Middle frontal gyrus (tissue), 1 donor: ENCODE results near the gene MID2.
"Not testable (repeated sequence)": the region's sequence is repeated elsewhere in the genome, so short reads cannot be mapped to it uniquely, and the experiment has no call there.

Source experiments
- DNase-seq: peaks from one replicate; pipeline ENCODE4 v3.0.0-alpha.2; 2015; ENCODE audit warnings: low spot score; ENCODE audit errors: extremely low spot score

Gene MID2, protein sequence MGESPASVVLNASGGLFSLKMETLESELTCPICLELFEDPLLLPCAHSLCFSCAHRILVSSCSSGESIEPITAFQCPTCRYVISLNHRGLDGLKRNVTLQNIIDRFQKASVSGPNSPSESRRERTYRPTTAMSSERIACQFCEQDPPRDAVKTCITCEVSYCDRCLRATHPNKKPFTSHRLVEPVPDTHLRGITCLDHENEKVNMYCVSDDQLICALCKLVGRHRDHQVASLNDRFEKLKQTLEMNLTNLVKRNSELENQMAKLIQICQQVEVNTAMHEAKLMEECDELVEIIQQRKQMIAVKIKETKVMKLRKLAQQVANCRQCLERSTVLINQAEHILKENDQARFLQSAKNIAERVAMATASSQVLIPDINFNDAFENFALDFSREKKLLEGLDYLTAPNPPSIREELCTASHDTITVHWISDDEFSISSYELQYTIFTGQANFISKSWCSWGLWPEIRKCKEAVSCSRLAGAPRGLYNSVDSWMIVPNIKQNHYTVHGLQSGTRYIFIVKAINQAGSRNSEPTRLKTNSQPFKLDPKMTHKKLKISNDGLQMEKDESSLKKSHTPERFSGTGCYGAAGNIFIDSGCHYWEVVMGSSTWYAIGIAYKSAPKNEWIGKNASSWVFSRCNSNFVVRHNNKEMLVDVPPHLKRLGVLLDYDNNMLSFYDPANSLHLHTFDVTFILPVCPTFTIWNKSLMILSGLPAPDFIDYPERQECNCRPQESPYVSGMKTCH

DNA sequence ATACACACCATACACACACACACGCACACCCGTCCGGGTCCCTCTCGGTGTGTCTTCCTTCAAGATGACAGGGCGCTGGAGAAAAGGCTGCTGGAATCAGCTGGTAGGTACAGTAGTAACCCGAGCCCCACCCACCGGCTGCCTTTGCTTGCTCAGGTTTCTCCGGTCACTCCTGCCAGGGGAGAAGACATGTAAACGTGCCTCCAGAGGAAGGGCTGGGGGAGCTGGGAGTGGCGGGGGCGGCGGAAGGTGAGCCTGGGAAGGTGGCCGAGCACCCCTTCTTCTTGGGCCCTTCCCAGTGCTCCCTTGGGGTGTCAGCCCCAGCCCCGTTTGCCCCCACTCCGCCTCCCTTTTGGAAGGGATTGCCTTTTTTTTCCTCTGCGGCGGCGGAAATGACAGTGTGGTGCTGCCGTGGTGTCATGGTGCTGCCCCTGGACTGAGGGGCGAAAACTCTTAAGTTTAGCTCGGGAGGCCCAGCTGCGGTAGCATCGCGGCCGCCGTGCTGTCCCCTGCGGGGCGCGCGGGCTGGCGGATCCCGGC is at the start of gene MID2:
Gene MID2, plus strand, starts transcription at position 169 of the 540 bp plus-strand sequence. CDS start 561 bp downstream, outside the sequence.
- no peak for DNase-seq

DNA sequence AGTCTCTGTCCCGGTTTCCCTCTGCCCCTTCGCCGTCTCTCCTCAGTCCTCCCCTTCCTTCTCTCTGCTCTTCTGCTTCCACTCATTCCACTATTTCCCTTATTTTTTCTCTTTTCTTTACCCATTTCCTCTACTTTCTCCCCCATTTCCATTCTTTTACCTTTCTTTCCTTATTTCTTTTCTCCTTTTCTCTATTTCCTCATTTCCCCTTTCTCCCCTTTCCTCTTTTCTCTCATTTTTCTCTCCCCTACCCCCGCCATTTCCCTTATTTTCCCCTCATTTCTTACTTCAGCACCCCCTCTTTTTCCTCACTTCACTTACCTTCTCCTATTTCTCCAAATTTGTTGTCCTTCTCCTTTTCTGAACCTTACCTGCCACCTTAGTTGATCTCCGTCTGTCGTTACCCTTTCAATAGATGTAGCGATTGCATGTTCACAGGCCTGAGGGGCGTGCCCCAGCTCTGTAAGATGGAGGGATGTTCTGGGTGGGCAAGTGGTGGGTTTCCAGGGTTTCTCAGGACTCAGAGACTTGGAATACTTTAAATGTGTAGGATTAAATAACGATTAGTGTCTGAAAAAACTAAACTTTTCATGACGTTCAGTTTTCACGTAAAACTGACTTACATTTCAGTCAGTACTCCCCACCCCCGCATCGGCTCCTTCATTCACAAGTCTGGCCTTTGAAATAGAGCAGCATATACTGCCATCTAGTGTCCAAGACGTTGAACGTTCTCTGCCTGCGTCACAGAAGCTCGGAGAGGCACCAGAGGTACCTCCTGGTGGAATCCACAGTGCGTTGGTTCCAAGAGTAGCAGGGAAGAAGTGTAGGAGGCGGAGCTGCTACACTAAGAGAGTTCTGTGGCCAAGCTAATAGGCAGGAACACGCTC is 48.8 kb upstream of the MID2 start:
- peak; percentile 73 for DNase-seq

DNA sequence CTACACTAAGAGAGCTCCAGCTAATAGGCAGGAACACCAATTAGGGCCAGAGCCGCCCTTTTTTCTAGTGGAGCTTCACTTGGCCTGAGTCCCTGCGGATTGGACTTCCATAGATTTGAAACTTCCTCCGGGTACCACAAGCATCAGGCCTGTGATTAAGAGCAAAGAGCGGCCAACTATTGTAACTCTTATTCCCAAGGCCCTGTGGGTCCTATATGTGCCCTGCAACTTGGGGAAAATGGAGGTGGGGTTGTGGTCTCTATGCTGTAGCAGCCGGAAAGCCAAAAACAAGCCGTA is 48.2 kb upstream of the MID2 start, which contains the start of gene NCBP2L:
Gene NCBP2L, plus strand, starts transcription at position 198 of the 297 bp plus-strand sequence. CDS start 16,488 bp downstream, outside the sequence.
- no peak for DNase-seq

DNA sequence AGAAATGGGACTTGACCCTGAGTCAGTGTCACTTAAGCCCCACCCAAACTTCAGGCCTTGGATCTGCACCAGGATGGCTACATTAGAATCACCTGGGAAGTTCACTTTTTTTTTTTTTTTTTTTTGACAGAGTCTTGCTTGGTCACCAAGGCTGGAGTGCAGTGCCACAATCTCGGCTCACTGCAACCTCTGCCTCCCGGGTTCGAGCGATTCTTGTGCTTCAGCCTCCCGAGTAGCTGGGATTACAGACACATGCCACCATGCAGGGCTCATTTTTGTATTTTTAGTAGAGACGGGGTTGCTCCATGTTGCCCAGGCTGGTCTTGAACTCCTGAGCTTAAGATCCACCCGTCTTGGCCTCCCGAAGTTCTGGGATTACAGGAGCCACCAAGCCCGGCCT is 45.1 kb upstream of the MID2 start:
- no peak for DNase-seq

DNA sequence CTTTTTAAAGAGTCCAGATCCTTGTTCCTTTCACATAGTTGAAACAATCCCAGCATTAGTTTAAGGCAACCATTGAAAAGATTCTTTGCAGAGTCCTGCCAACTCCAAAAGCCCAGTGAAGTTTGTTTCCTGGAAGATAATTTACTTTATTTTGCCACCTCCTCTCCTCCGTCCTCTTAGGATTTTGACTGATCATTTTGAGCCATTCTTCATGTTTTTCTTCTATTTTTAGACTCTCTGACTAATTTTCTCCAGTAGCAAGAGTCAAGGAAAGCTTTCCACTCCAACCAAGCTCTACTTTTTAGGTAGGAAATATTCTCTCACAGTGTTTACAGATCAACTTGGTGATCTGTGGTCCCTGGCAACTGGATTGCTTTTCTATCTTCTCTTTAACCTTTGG is 37.8 kb upstream of the MID2 start:
- DNase-seq = no peak

DNA sequence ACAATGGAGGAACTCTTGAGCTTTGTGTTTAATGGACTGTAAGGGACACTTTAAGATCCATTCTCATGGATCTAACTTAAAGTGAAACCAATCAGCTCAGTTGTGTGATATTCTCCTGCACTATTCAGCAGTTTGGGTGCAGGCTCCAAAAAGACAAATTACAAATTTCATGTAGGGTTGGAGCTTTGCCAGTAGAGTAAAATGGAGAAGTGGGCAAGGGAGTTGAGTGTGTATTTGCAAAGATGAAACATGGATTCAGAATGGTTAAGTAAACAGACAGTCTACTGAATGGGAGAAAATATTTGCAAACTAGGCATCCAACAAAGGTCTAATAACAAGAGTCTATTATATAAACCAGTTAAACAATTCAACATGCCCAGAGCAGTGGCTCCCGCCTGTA is 21.2 kb upstream of the MID2 start:
- no peak for DNase-seq

DNA sequence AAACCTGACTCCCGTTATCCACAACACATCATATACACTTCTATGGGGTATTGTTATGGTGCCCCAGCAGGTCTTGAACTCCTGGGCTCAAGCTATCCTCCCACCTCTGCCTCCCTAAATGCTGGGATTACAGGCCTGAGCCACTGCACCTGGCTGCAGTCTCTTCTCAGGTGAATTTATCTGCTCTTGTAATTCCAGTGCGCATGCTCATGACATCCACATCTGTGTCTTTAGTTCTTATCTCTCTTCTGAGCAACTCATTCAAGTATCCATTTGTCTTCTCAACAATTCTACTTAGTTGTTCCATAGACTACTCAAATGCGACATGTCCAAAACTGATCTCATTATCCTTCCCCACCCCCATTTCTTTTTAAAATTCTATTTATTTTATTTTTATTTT is 20.5 kb upstream of the MID2 start:
- DNase-seq = no peak

DNA sequence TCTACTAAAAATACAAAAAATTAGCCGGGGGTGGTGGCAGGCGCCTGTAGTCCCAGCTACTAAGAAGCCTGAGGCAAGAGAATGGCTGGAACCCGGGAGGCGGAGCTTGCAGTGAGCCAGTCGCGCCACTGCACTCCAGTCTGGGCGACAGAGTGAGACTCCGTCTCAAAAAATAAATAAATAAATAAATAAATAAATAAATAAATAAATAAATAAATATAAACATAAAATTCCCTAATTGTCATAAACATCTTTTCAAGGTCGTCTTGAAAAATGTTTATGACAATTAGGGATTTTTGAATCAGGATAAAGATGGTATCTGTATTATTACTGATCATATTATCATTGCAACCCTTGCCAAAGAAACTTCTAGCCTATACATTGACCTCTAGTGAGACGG is 15.6 kb upstream of the MID2 start:
- not testable (repeated sequence) for DNase-seq

DNA sequence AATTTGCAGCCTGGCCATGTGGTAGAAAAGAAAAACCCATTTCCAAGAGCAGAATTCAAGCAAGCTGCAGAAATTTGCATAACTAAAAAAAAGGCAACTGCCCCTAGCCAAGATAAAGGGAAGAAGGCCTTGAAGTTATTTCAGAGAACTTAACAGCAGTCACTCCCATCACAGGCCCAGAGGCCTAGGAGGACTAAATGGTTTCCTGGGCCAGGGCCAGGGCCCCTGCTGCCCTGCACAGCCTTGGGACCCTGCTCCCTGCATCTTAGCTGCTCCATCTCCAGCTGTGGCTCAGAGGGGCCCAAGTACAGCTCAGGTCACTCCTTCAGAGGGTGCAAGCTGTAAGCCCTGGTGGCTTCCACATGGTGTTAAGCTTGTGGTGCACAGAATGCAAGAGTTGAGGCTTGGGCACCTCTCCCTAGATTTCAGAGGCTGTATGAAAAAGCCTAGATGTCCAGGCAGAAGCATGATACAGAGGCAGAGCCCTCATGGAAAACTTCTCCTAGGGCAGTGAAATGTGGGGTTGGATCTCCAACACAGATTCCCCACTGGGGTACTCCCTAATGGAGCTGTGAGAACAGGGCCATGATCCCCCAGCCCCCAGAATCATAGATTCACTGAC is 6.7 kb upstream of the MID2 start:
- DNase-seq = no peak

DNA sequence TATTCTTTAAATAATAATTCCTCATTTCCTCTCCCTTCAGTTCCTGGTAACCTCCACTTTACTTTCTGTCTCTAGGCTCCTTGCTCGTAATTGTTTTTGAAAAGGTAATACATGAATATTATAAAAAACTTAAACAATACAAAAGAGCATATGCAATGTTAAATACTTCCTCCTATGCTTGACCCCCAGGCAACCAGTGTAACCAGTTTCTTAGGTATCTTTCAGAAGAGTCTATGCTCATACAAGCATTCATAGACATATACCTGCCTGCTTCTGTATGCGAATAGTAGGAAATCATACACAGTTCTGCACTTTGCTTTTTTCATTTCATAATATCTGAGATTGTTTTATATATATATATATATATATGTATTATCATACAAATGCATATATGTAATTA is 2.6 kb upstream of the MID2 start:
- DNase-seq = no peak

DNA sequence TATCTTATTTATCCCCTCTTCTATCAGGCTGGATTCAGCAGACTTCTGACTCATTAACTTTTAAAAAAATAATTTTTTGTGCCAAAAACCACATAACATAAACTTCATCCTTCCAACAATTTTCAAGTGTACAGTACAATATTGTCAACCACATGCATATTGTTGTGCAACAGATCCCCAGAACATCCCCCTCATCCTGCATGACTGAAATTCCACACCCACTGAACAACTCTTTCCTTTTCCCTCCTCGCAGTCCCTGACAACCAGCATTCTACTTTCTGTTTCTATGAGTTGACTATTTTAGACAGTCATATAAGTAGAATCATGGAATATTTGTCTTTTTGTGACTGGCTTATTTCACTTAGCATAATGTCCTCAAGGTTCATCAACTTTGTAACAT is 2.2 kb upstream of the MID2 start:
- no peak for DNase-seq

DNA sequence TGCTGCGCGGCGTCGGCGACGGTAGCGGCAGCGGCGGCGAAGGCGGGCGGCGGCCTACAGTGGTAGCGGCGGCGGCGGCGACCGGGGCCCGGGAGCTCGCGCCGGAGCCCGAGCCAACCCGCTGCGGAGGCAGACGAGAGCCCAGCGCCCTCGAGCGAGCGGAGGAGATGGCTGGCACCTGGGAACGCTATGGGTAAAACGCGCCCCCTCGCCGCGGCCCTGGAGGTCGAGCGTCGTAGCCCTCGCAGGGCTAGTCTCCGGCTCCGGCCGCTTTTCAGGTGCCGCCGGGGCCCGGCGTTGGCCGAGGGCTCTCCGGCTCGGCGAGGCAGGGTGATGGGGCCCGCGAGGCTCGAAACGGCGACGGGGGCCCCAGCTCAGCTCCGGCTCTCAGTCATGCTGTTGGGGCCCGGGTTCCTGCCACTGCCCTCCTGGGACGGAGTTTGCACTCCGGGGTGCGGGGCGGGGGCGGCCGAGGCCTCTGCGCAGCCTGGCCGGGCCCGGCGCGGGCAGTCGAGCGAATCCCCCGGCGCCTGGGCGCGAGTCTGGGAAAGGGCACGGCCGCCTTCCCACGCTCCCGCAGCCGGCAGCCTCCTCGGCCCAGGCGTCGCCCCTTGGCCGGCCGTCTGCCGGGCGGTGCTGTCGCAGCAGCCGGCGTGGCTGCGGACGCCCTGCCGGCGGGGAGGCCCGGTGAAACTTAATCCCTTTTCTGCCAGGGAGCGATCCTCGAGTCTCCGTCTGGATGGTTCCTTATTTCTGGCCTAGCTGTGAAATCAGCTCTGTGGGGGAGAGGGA is 768 bp downstream of the MID2 start:
- DNase-seq = no peak

DNA sequence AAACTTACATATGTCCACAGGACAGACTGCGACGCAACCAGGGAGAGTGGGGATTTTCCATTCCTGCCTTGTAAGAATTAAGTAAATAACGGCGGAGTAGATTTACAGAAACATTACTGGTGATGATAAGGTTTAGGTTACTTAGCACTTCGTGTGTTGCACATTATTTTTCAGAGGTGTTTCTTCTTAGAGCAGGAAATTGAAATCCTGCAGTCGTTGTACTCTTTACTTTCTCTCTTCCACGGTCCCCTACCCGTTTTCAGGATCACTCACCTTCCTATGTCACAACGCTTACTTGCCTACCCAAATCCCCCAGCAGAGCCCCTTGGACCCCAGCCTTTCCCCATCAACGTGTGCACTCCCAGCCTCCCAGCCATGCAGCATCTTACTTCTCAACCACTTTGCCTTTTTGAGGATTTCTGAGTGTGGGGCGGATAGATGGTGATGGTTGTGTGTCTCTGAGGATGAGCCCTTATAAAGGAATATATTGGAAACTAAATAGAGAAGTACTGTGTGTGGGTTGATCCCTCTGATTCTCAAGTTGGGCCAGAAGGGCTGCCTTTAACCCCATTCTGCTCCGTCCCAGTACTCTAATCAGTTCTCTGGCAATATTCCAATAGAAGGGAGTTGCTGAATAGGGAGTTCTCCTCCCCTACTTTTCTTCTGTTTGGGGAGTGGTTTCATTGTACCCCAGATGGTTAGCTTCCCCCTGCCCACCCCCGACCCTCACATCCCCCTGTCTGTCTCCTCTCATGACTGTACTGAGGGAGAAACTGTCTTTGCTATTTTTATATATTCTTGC is 1.6 kb downstream of the MID2 start:
- DNase-seq = no peak

DNA sequence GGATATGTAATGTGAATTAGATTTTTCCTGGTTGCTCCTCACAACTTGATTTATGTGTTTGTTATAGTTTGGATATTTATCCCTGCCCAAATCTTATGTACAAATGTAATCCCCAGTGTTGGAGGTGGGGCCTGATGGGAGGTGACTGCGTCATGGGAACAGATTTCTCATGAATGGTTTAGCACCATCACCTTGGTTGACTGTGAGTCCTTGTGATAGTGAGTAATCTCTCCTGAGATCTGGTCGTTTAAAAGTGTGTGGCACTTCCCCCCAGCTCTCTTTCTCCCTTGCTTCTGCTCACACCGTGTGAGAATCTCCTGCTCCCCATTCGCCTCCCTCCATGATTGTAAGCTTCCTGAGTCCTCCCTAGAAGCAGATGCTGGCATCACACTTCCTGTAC is 2.2 kb downstream of the MID2 start:
- no peak for DNase-seq

DNA sequence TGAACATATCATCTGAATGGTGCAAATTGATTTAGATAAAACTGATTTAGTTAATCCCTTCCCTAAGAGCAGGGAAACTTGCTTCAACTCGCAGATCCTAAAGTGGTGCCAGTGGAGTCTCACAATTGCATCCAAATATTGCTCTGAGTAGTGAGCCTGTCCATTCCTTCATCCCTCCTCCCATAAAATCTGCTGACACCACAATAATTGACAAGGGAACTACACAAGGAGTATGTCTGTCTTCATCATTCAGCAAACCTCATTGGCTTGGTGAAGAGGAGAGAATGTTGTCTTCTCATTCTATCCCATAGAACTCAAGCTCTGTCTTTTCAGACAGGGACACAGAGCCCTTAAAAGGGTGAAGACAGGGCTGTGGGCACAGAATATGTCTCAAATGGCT is 4.2 kb downstream of the MID2 start:
- no peak for DNase-seq

DNA sequence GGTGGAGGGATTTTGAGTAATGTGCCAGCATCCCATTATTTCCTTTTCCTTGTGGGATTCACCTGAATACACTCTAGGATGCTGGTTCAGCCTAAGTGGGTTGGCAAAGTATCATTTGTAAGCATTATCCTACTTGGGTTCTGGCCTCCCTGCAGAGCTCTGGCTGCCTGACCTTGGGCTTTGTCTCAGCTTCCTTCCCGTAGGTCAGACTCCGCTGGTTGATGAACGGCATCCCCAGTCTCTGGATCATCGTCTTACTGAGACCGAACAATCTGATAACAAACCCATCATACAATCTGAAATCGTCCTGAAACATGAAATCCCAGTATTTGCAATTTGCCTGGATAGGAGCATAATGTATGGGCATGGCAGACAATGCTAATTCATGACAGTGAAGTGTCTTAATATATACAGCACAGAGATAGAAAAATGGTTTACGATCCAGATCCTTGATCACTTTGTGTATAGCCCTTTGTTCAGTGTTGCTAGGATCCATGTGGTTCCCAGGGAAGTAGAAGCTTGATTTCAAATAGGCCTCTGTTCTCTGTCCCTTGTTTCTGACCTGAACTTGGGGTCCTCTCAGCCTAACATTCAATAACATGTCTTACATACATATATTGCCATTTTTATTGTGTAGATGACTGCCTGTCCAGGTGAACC is 5.5 kb downstream of the MID2 start:
- no peak for DNase-seq

DNA sequence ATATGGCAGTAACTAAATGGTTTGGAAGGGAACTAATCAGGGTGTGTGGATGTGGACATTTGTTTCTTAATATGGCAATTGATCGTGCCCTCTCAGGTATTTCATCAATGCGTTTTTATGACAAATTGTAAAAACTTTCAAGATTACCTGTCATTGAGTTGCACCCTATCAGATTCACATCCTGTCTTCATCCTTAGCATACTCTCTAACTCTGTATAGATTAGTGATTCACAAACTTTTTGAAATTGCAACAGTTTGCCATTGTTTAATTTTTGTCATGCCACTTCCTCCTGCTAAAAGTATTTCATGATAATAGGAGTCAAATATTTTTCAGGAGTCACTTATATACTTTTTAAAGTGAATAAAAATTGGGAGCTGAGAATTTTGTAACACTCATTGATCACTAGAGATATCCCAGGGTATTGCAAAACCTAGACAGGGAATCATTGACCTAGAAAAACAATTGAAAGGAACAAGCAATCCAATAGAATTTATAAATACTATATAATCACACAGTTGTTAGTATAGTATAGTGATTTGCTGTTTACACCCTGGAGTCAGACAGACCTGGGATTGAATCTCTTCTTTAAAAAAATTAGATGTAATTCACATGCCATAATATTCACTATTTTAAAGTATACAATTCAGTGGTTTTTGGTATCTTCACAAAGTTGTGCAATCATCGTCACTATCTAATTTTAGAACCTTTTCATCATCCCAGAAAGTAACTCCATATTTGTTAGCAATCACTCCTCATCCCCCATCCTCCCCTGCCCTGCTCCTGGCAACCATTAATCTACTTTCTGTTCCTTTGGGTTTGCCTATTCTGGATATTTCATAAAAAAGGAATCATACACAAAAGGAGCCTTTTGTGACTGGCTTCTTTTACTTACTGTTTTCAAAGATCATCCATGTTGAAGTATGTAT is 8.9 kb downstream of the MID2 start:
- no peak for DNase-seq

DNA sequence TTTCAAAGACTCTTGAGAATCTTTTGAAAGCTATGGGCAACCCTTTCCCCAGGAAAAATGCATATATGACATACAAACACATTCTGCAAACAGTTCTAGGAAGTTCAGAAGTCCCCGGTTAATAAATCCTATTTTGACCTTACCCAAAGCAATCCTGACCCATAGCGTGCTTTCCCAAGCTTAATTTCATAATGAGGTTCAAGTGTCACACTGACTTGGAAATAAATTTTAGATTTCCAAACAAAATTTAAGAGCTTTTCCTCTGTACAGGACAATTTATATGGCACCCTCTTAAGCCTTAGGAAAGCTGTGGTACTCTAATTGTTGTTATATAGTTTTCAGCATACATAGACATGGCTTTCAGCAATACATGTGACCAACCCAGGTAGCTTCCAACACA is 11.3 kb downstream of the MID2 start:
- no peak for DNase-seq
